Measurements from ENCODE around the gene CDHR2.

Gene CDHR2

GRCh38 chr5:176643491-176644219, 94.5 kb downstream of the CDHR2 start:
- TF ChIP-seq, protein P1, sequence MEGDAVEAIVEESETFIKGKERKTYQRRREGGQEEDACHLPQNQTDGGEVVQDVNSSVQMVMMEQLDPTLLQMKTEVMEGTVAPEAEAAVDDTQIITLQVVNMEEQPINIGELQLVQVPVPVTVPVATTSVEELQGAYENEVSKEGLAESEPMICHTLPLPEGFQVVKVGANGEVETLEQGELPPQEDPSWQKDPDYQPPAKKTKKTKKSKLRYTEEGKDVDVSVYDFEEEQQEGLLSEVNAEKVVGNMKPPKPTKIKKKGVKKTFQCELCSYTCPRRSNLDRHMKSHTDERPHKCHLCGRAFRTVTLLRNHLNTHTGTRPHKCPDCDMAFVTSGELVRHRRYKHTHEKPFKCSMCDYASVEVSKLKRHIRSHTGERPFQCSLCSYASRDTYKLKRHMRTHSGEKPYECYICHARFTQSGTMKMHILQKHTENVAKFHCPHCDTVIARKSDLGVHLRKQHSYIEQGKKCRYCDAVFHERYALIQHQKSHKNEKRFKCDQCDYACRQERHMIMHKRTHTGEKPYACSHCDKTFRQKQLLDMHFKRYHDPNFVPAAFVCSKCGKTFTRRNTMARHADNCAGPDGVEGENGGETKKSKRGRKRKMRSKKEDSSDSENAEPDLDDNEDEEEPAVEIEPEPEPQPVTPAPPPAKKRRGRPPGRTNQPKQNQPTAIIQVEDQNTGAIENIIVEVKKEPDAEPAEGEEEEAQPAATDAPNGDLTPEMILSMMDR (IDR thresholded peaks at IDR 0.05; ENCODE audit: extremely low read depth, missing control alignments), result no peak
- no peak for DNase-seq (ENCODE audit: low spot score)

DNA sequence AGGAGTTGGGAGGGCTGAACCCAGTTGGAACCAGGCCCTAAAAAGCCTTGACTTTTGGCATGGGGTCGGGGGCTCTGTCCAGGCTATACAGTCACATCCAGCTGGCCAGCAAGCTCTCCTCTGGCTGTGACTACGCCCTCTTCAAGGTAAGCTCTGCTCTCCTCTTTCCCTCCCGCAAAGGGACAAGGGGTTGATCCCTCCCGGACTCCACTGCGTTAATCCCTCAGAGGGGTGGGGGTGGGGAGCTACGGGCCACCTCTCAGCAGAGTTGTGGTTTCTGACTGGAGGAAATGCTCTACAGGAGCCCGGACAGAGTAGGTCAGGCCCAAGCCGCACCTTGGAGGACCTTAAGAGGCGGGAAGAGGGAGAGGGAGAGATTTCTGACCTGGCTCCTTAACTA, 95.2 kb downstream of the CDHR2 start:
- no peak for DNase-seq (ENCODE audit: low spot score)
- TF ChIP-seq, protein P1 (IDR thresholded peaks at IDR 0.05; ENCODE audit: extremely low read depth, missing control alignments), result no peak

DNA sequence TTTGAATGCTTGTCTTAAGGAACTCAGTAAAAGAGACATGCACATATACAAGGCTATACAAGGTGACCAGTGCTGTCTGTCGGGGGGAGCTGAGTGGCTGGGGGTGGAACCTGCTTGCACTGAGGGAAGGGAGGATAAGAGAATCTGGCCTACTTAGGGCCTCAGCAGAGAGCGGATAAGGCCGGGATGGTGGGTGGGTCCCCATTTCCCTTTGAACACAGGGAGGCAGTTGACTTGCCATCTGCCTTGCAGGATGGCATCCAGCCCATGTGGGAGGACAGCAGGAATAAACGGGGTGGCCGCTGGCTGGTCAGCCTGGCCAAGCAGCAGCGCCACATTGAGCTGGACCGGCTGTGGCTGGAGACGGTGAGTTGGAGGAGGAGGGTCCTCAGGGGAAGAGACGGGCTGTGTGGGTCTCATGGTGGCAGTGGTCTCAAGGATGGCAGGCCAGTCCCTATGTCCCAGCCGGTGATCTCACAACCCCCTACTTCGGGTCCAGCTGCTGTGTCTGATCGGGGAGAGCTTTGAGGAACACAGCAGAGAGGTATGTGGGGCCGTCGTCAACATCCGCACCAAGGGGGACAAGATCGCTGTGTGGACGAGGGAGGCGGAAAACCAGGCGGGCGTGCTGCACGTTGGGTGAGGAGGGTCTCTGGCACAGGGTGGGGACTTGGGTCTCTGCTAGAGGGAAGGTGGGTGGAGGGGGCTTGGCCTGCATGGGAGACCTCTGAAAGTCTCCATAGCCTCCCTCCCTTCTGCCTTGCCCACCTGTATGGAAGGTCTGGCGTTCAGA, 95.9 kb downstream of the CDHR2 start:
- TF ChIP-seq, protein P1 (IDR thresholded peaks at IDR 0.05; ENCODE audit: extremely low read depth, missing control alignments), result no peak
- DNase-seq (ENCODE audit: low spot score), result no peak
